Stimulated activated CD4-positive, alpha-beta T cell treated with anti-CD3 and anti-CD28 coated beads, Interleukin-12 subunit alpha, Interleukin-12 subunit beta, amount 100 ng/mL, for 4 hours (primary cell): ENCODE results near the gene SPSB1.
"Not testable (repeated sequence)": the region's sequence is repeated elsewhere in the genome, so short reads cannot be mapped to it uniquely, and the experiment has no call there.

ENCODE experiments used
- DNase-seq: peaks from one replicate; pipeline ENCODE4 v3.0.0-alpha.2; 2020

SPSB1 gene

DNA sequence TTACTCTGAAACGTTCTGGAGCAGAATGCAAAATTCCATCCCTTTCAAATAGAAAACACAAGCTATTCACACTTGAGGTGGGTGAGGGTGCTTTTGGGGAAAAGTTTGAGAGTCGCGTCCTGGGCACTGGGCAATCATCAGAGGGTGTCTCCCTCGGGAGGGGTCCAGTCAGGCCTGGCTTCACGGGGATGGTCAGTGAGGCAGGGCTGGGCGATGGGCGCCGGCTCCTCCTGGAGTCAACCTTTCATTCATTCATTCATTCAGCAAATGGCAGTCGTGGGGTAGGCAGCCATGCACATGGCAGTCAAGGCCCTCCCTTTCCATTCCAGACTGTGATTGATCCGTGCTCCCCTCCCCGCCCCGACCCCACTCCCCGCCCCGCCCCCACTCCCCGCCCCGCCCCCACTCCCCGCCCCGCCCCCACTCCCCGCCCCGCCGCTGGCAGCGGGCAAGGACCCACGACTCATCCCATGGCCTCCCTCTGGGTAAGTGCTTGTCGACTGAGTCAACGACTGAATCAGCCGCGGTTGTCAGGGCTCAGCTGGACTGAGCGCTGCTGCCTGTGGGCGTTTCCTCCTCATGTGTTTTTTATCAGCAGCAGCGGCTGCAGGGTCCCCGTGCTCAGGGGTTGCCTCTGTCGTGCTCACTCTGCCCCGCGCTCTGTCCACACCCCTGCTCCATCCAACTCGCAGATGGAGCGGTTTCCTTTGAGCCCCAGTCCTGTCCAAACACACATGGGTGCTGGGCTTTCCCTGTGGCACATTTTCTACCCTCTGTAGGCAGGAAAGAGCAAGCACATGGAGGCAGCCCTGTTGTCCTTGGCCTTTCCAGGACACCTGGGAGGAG lies 12.5 kb upstream of the SPSB1 start:
- DNase-seq, result peak; percentile 52

DNA sequence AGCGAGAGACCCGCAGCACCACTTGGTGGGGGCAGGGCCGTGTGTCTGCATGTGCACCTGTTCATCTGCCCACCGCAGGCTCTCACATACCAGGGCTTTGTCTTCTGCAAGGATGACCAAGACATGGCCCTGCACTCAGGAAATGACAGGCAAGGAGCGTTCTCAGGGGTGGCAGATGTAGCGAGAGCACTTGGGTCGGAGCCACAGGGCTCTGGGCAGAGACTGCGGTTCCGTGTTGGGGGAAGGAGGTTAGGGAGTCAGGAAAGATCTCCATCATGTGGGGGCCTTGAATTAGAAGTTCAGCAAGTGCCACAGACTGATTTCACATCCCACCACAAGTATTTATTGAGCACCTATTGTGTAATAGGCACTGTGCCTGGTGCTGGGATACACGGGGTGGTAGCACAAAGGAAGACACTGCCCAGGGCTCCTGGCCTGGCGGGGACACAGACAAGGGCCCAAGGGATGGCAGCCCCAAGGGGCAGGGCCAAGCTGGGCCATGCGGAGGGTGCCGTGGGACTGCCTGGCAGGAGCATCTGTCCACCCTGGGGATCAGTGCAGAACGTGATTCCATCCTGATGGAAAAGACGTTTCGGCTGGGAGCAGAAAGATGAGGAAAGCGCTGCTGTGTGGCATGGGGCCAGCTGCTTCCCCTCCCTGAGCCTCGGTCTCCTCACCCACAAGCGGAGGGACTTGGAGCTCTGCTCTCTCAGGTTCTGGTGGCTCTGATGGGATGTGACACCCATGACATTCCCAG lies 11.4 kb upstream of the SPSB1 start:
- DNase-seq, result no peak

DNA sequence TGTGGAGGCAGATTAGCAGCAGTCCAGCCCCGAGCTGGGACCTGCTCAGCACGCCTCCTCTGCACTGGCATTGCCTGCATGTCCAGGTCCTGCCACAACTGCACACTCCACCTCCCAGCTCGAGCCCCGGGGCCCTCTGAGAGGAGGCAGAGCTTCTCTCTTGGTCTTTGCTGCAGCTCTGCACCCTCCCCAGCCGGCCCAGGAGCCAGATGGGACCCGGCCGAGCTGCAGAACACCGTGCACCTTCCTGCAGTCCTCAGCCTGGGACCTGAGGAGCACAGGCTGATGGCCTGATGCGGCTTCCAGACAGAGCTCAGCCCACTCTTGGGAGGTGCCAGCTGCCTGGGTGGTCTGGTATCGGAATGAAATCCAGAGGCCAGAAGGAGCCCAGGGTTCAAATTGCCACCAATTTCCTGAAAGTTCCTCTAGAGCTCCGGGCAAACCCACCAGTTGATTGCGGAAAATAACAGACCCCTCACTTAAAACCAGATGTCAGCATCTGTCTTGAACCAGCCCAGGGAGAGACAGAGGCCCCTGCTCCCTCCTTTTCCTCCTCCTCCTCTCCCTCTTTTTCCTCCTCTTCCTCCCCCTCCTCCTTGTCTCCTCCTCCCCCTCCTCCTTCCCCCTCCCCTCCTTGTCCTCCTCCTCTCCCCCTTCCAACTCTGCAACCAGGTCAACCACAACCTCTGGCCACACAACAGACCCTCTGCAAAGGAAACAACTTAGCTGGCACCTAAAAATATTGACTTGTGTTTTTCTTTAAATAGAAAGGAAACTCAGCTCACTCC lies 10.6 kb upstream of the SPSB1 start:
- DNase-seq, result no peak

DNA sequence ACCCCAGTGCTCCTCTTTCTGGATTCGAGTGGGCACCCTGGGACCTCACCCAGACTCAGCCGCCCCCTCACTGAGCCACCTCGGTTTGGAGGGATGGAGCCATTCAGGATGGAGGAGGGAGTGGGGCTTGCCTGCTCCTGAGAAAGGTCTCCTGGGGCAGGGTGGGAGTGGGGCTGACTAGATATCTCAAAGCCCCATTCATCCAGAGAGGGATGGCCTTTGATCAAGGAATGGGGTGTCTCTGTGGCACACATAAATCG lies 10.1 kb upstream of the SPSB1 start:
- DNase-seq, result no peak

DNA sequence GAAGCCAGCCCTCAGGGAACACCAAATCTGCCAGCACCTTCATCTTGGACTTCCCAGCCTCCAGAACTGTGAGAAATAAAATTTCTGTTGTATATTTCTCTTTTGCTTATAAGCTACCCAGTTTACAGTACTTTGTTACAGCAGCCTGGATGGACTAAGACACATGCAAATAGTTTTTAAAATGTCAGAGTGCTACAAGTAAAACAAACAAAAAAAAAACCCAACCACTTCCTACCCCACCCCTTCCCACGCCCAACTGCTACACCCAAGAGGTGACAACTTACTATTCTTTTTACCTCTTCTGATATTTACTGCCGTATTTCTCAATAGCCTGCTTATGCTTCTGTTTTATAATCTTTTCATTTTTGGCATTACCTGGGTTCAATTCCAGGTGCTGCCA lies 8.6 kb upstream of the SPSB1 start:
- no peak for DNase-seq

DNA sequence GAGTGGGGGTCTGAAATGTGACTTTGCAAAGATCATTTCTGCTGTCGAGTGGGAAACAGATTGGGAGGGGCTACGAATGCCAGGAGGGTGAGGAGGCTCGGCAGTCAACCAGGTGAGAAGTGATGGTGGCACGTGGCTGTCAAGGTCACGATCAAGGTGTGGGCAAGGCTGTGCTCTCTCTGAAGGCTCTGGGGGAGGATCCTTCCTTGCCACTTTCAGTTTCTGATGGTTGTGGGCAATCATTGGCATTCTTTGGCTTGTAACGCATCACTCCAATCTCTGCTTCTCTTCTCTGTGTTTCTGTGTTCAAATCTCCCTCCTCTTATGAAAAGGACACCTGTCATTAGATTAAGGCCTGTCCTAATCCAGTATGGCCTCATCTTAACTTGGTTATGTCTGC lies 6.1 kb upstream of the SPSB1 start:
- DNase-seq, result no peak

DNA sequence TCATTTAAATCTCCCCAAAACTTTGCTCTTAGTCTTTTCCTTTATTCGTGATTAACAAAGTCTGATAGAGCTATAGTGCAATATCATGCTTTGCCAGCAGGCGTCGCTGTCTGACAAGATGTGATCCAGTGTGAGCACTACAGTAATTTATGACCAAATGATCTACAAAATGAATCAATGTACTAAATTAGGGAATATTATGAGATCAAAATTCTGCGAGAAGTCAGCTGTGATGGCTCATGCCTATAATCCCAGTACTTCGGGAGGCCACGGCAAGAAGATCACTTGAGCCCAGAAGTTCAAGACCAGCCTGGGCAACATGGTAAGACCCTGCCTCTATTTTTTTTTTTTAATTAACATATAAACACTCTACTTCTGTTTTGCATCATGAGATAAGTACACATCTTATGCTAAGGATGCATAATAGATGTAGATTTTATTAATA lies 3.6 kb upstream of the SPSB1 start:
- peak; percentile 87 for DNase-seq

DNA sequence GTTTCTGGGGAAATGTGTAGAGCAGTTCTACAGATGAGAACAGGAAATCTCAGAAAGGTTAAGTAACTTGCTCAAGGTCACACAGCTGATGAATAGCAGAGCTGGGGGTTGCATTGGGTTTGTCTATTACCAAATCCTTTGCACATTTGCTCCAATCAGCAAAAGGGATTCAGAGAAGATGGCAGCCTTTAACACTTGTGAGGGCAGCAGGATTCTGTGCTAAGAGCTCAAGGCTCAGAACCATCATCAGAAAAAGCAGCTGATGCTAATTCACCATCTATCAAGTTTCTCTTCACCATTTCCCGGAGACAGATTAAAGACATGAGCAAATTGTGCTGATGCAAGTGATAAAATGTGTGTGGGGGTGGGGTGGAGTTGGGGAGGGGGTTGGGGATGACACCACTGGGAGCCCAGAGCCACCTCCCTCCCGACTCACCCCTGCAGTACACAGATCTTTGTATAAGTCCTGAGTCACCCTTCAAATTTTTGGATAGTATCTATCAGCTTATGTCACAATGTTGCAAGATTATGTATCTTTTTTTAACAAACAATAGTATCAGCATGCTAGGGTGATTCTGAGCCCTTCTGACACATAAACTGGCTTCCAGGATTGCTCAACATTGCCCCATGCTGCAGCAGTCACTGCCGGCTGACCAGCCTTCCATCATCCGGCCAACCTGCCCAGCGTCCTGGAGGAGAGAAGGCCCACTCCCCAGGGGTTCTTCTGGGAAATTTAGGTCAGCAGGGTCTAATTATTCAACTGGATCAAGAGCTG lies 2.8 kb upstream of the SPSB1 start:
- DNase-seq, result no peak

DNA sequence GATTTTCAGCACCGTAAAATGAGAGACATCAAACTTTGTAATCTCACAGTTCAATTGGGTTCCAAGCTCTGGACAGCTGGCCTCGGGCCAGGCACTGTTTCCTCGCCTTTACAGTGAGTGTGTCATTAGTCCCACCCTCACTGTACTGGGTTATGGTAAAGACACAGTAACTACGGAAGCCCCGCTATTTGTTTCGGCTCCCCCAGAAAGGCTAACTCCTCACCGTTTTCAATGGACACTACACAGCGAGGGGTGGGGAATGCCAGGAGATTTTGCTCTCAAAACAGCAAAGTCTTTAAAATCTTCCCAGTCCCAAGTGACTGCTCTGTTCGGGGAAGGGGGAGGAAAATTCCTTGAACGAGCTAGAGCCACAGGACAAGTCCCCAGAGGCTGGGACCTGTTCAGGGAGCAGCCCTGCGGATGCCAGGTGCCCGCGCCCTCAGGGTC lies 757 bp upstream of the SPSB1 start:
- no peak for DNase-seq

DNA sequence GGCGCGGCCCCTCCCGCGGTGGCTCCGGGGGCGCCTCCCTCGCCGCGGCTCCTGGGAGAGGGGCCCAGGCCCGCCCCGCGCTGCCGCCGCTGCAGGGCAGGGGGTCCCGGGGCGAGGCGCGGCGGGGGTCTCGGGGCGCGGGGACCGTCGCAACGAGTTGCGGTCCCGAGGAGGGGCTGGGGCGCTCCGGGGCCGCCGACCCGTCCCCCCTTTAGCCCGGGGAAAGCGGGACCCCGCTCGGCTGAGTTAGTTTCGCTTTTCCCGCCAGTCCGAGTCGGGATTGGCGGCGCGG lies 493 bp downstream of the SPSB1 start:
- DNase-seq, result no peak

DNA sequence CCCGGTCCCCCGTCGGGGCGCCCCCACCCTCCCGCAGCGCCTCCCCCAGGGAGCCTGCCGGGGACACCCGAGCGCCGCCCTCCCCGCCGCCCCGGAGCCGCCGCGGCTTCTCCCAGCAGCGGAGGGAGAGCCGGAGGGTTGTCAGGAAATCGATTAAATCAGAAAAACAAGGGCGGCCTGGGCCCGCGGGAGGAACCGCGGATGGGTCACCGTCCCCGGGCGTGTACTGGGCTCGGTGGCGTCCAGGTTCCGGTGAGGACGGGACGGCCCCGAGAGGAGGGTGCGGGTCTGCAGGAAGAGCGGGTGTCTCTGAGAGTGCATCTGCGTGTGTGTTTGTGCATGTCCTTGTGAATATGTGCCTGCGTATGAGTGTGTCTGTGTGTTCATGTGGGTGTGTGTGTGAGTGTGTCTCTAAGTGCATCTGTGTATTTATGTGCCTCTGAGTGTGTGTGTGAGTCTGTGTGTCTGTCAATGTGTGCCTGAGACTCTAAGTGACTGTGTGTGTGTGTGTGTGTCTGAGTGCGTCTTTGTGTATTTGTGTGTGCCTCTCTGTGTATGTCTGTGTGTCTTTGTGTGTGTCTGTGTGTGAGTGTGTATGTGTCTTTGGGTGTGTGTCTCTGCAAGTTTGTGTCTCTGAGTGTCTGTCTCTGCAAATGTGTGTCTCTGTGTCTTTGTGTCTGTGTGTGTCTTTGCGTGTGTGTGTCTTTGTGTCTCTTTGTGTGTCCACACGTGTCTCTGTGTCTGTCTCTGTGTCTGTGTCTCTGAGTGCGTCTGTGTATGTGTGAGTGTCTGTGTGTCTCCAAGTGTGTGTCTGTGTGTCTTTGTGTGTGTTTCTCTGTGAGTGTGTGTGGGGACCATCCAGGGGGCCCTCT lies 1.1 kb downstream of the SPSB1 start:
- DNase-seq, result peak; percentile 34

DNA sequence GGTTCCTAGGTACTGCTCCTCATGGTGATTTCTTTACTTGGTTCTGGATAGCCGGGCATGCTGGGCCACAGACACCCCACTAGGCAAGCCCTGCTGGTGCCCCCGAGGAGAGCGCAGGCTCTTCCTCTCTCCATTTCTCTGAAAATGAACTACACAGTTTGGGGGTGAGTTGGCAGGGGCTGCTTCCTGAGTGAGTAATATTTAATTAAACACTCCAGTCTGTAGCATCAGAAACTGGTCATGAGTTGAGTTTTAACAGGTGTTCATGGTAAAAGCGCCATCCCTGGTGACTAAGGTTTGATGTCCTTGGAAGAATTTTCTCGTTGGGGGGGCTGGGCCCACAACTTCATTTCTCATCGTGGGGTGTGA lies 1.7 kb downstream of the SPSB1 start:
- DNase-seq, result peak; percentile 25

DNA sequence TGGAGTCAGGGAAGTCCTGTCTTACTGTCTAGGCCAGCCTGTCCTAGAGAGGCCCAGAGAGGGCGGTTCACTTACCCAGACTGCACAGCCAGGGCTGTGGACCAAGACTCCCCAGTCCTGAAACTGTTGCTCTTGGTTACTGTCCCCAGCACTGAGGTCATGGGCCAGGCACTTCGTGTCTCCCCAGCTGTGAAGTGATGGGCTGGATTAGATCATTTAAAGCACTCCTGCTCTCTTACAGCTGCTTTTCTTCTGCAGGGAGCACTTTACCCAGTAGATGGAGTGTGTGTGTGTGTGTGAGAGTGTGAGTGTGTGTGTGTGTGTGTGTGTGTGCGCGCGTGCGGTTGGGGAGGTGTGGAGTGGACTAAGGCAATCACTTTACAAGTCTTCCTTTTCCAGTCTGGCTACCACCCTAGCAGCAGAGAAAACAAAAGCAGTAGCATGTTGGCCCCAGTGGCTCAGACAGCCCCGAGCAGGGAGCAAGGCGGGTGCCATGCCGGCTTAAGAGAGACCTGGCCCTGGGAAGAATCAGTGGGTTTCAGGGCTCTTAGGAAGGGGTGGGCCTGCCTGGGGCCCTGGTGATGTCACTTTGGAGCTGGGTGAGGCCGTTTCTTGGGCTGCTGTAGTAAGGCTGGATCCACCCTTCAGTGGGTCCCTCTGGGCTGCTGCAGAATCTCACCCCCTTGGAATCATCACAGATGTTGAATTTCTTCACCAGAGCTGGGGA lies 2.4 kb downstream of the SPSB1 start:
- DNase-seq, result no peak

DNA sequence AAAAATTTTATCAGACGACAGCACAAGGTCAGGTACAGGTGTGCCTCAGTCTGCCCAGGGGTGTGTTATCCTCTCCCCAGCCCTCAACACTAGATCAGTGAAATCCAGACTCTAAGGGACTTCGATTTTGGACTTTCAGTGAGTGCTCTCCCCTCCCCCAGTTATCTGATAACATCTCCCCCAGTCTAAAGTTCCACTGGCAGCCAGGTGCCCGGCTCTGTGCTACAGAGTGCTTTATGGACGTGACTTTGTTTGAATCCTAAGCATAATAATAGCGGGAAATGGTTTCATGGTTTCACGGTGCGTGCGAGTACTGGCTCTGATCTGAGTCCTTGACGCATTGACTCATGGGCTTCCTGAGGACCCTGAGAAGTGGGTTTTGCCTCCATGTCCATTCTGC lies 3.2 kb downstream of the SPSB1 start:
- no peak for DNase-seq

DNA sequence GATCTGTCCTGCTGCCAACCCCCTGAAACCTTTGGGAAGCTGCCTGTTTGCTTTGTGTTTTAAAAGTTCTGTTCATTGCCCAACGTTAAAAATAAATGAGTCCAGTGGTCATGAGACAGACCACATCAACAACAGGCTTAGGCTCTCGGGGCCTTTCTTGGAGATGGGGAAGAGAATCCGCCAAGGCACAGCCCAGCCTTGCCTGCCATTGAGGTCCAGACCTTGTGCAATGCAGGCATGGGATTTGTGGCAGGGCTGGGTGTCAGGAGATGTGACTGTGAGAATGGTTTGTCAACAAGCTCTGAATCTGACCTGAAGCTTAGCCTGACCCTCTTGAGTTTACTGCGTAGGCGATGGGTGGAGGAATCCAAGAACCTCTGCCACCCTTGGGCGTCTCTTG lies 4.2 kb downstream of the SPSB1 start:
- no peak for DNase-seq

DNA sequence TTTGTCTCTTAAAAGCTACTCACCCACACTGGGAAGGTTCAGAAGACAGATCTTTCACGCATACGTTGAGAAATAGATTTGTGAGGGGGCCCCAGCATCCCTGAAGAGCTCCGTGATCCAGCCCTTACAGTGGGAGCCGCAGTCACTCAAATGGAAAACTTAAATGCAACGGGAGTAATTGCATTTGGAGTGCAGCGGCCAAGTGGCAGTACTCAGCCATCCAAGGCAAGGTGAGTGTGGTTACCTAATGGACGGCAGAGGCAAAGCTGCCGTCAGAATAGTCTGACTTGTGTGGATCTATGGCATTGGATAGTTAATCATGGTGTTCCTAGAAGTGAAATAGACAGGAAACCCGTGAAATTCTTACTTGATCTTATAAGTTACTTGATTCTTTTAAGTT lies 5.1 kb downstream of the SPSB1 start:
- DNase-seq, result no peak

DNA sequence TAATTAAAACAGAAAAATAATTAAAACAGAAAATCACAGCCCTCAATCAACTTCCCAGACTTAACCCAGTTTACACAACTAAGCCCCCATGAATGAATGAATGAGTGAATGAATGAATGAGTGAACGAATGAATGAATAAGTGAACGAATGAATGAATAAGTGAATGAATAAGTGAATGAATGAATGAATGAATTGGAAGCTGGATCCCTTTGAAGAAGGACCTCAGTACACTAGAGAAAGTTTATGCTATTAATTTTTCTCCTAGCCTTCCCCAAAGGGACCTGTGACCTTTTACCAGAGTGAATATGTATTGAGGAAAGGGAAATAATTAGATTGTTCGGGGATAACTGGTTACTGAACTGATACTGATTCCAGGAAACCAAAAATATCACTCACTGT lies 5.6 kb downstream of the SPSB1 start:
- DNase-seq, result no peak

DNA sequence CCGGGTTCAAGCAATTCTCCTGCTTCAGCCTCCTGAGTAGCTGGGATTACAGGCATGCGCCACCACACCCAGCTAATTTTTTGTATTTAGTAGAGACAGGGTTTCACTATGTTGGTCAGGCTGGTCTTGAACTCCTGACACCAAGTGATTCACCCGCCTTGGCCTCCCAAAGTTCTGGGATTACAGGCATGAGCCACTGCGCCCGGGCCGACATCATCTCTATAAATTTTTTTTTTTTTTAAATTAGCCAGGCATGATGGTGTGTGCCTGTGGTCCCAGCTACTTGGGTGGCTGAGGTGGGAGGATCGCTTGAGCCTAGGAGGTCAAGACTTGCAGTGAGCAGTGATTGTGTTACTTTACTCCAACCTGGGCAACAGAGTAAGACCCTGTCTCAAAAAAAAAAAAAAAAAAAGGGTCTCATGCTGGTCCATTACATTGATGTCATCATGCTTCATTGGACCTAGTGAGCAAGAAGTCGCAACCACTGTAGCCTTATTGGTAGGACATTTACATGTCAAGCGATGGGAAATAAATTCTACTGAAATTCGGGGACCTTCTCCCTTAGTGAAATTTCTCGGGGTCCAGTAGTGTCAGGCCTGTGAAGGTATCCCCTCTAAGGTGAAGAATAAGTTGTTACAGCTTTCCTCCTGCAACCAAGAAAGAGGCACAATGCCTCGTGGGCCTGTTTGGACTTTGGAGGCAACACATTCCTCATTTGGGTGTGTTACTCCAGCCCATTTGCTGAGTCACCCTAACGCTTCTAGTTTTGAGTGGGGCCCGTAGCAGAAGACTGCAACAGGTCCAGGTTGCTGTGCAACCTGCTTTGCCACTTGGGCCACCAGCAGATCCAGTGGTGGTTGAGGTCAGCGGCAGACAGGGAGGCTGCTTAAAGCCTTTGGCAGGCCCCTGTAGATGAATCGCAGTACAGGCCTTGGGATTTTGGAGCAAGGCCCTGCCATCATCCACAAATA lies 7.2 kb downstream of the SPSB1 start:
- not testable (repeated sequence) for DNase-seq

DNA sequence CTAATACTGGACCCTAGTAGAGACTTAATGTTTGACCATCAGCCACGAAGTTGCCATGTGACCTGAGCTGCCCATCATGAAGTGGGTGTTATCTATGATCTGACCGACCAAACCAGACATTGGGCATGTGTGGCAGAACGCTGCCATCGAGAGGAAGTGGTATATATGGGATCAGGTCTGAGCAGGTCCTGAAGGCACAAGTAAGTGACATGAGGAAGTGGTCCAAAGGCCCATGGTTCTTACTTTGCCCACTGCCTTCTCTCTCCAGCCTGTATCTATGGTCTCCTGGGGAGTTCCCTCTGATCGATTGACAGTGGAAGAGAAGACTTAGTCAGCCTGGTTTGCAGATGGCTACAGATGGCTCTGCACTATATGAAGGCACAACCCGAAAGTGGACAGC lies 7.9 kb downstream of the SPSB1 start:
- no peak for DNase-seq
